Stimulated activated CD8-positive, alpha-beta memory T cell treated with anti-CD3 and anti-CD28 coated beads, Interleukin-7, amount 100 ng/mL, for 1 hour (primary cell): ENCODE data around the gene TMEM51.

ENCODE experiments used
- DNase-seq, 2 donors: peaks; one replicate each; pipeline ENCODE4 v3.0.0-alpha.2; 2020; ENCODE audit warnings: low read depth in 2 of 2

The TMEM51 gene

GRCh38 chr1:15196807-15197530 lies 43.4 kb downstream of the TMEM51 start:
- DNase-seq = no peak

GRCh38 chr1:15197591-15198447 lies 44.3 kb downstream of the TMEM51 start:
- no peak for DNase-seq

DNA sequence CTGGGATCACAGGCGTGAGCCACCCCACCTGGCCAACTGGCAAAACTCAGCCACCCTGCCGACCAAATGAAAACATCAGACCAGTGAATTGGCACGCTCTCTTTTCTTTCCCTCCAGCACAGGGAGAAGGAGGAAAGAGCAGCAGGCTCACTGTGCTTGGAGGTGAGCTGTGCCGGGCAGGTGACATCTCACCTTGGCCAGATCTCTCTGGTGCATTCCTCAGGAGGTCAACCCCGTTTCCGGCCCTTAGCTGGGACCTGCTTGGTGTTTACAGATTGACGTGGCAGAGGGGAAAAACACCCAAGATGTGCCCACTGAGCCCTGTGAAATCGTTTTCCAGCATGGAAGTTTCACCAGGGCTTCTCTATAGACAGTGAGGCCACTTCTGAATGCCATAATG lies 45.1 kb downstream of the TMEM51 start:
- no peak for DNase-seq

- no peak for DNase-seq
Measured at GRCh38 chr1:15201221-15201620, 47.7 kb downstream of the TMEM51 start.

DNA sequence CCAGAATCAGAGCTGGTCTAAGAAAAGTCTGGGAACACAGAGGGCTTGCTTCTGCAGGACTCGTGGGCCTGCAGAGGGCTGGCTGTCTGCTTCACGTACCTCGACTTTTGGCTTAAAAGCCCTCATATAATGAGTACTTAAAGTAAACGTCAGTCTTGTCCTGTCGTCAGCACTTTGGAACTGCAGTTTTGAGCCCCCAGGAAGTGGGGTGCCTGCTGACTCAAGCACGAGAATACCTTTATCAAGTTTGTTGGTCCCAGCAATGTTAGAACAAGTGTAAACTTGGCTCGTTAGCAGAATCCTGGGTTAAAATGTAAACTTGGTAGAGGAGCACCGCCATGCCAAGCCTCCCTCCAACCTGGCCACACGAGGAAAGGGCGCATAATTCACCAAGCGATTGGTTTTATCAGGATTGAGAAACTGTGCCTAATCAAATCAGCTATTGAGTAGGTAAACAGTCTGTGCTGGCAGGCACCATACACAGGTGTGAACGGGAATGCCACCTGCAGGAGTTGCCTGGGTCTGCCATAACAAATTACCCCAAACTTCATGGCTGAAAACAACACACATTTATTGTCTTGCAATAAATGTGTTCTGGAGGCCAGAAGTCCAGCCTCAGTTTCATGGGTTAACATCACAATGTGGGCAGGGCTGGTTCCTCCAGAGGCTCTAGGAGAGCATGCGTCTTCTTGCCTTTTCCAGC lies 48.5 kb downstream of the TMEM51 start:
- DNase-seq = no peak

DNA sequence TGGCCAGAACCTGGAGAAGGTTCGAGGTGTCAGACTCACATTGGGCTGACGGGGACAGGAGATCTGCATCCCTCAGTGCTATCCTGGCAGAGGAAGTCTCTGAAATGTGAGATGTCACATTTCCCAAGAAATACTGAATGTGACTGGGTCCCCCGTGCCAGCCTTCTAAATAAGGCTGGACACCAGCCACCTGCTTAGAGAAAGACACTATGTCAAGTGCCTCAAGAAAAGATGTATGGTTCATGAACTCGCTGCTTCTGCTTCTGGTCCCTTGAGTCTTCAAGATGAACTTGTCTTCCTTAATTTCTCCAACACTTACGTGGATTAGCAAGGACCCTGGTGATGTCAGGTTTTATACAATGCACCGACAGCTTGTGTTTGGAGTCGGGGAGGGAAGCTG lies 51.4 kb downstream of the TMEM51 start:
- no peak for DNase-seq

DNA sequence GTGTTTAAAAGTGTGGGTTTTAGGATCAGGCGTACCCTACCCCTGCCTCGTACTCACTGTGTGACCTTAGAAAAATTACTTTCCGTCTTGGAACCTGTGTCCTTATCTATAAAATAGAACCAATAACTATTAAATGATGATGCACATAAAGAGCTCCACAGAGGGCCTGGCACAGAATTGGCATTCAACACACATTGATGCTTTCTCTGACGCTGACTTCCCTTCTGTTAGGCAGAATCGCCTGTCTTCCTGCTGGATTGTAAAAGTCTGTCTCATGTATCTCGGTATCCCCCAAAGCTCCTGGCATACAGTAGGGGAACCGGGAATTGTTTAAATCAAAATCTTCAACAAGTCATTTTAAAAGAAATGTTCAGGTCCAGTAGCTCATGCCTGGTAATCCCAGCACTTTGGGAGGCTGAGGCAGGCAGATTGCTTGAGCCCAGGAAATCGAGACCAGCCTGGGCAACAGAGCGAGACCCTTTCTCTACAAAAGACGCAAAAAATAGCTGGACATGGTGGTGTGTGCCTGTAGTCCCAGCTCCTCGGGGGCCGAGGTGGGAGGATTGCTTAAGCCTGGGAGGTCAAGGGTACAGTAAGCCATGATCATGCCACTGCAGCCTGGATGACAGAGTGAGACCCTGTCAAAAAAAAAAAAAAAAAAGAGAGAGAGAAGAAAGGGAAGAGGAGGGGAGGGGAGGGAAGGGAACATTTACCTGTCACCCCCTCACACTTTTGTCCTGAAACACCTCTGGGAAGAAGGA lies 52.2 kb downstream of the TMEM51 start:
- no peak for DNase-seq

DNA sequence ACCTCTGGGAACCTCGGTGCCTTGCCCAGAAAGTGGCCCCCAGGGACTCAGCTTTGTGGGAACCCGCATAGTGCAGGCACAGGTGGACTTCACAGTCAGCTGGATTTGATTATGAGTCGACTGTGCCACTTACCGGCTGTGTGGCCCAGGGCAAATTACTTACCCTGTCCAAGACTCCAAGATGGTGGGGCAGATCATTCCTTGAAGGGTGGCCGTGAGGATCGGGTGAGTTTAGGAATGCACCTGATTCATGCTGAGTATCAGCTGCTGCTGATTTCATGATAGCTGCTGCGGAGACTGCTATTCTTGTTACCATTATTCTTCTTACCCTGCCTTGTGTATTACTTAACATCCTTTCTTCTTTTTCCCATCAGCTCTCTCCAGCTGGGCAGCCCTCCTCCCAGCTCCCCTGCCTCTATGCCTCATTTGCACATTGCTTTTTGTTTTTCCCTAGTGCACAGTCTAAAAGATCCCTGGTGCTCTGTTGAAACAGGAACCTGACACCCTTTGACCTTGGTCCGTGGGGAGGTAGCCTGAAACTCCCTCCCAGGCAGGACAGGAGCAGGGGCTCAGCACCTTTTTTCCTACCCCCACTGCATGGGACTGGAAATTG lies 53.0 kb downstream of the TMEM51 start:
- no peak for DNase-seq

- no peak for DNase-seq
Measured at GRCh38 chr1:15207031-15207828, 53.7 kb downstream of the TMEM51 start.

DNA sequence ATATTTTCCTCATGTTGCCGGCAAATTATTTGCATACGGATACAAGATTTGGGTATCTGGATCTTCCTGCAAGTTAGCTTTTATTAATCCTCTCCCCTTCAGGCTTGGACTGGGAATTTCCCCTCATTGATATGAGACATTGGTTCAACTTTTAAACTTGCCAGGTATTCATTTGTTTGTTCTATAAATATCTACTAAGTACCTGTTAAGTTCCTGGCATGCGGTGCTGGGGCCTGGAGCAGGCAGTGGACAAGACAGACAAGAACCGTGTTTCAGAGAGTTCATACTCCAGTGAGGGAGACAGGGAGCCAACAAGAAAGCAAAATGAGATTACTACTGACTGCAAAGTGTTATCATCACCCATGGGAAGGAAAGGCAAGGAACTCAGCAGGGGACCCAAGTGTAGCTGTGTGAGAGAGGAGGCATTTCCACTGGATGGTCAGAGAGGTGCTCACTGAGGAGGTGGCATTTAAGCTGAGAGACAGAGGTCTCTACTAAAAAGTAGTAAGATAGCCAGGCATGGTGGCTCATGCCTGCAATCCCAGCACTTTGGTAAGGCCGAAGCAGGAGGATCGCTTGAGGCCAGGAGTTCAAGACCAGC lies 54.4 kb downstream of the TMEM51 start:
- no peak for DNase-seq

DNA sequence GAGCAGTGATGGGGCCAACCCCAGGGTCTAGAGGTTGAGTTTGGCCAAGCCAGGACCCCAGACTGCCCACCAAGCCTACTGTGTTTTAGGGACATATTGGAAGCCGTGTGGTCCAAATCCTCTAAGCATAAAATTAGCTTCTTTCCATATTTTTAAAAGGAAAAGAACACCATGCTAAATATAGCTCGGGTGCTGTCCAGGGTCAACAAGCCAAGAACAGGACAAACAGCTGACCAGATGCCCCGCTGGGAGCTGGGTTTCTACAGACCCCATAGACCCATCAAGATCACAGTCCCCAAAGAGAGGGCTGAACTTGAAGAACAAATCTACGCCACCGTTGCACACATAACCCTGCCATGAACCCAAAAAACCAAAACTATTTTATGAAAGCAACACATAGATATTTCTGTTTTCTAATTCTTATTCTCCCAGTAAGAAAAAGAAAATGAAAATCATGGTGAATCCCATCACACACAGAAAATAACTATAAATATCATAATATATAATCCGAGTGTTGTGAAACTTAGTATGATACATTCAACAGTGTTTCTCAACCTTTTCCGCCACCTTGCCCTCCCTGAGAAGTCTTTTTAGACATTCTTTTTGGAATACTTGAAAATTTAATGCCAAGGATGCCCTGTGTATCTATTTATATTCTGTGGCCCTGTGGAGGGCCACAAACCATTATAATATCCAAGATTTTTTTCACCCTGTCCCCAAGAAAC lies 57.3 kb downstream of the TMEM51 start:
- DNase-seq = no peak

DNA sequence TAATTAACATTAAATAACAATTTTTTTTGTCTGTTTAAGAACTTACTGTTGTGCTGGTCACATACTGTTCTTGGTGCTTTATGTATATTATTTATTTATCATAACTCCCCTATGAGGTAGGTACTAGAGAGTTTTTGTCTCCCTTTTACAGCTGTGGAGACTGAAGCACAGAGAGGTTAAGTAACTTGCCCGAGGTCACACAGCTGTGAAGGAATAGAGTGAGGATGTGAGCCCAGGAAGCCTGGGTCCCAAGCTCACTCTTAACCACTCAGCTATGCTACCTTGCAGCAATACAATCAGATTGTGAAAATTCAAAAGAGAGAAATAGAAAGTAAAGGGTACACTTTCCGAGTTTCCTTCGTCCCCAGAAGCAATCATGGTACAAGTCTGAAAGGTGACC lies 57.9 kb downstream of the TMEM51 start:
- no peak for DNase-seq

GRCh38 chr1:15212216-15212953 lies 58.8 kb downstream of the TMEM51 start:
- no peak for DNase-seq

DNA sequence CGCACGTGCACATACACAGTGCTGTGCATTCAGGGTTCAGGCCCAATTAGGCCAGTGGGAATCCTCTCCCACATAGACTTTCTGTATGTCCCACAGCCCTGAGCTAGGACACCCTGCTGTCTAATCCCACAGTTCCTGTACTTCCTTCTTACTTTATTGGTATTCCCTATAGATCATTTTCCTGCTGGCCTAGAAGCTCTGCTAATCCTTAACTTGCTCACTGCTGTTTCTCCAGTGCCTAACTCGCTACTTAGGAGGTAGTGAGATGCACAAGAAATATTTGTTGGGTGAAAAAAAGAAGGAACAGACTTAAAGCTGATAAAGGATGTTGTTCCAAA lies 59.4 kb downstream of the TMEM51 start:
- no peak for DNase-seq

- no peak for DNase-seq
Measured at GRCh38 chr1:15213341-15213821, 59.8 kb downstream of the TMEM51 start.

GRCh38 chr1:15214527-15214926 lies 61.0 kb downstream of the TMEM51 start:
- DNase-seq = no peak

- no peak for DNase-seq
Measured at GRCh38 chr1:15215116-15215515, 61.6 kb downstream of the TMEM51 start.

DNA sequence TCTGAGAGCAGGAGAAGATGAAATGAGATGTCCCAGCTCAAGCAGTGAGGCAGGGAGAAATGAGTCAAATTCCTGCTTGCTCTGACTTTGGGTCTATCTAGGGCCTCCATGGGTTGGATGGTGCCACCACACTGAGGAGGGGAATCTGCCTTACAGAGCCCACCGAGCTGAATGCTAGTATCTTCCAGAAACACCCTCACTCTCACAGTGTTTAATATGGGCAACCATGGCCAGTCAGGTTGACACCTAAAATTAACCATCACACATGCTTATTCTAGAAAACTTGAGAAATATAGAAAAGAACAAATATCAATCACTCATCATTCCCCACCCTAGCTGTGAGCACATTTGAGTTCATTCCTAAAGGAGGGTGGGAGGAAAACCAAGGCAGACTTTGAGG lies 64.1 kb downstream of the TMEM51 start:
- no peak for DNase-seq
